Measurements from ENCODE around the gene VIPR2.

- TF ChIP-seq CTCF (IDR thresholded peaks at IDR 0.05) (no peak), POLR2A (IDR thresholded peaks at IDR 0.05) (no peak)
Measured at GRCh38 chr7:159160450-159160849, 15.8 kb upstream of the VIPR2 start.
